Measurements from ENCODE around the gene ZNF280B. TPM values are rescaled to one million over a fixed set of nuclear protein-coding genes. Genes with fewer than 3 reads are reported as not detected.

Gene ZNF280B
- polyA plus RNA-seq, 1 of the 3 experiments (the other 2 are of a cell fraction): 0.82 TPM

DNA sequence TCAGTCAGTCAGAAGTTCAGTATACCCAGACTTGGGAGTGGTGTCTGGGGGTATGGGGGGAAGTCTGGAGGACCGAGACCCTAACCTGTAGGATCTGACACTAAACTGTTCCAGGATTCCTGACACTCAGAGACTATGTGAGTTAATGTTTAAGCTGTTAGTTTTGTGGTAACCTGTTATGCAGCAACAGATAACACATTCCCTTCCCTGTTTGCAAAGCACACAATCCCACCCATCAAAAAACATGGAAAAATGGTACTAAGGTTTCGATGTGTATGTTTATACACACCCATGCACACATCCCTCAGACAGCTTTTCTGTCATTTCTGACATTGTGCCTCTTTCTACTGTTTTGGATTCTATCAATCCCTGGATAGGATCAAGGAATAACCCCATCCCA lies 27.6 kb downstream of the ZNF280B start:
- Histone ChIP-seq H3K27ac (ENCODE audit: low read depth in 2 of 2, low read length in 1 of 2) (no peak overlapping the region), H3K9me2 (no peaks in the 10 kb centered on the region), H3K4me3 (ENCODE audit: low read depth in 2 of 2, low read length in 1 of 2) (no peak overlapping the region), H3K9me3 (no peaks in the 10 kb centered on the region), H3K27me3 (ENCODE audit: insufficient read depth) (no peaks in the 10 kb centered on the region), H3K36me3 (replicated peaks in 1 of 2; ENCODE audit: control insufficient read depth in 1 of 2, insufficient read depth in 2 of 2, low read length in 1 of 2) (no peaks in the 10 kb centered on the region), H4K20me1 (ENCODE audit: insufficient read depth) (no peaks in the 10 kb centered on the region), H3K4me2 (no peak overlapping the region), H3F3A (replicated peaks; ENCODE audit: insufficient read depth) (no peaks in the 10 kb centered on the region), H3K9ac (no peak overlapping the region), H2AFZ (ENCODE audit: low read depth) (no peak overlapping the region), H3K4me1 (ENCODE audit: control insufficient read depth in 1 of 2, insufficient read depth in 2 of 2, low read depth in 1 of 2, low read length in 1 of 2) (no peaks in the 10 kb centered on the region), H3K79me2 (ENCODE audit: insufficient read depth) (no peaks in the 10 kb centered on the region)
- CTCF ChIA-PET: interaction anchor here (1.0 to 3.3 kb wide), 3 partner anchors 17 to 96 kb away, joined by 4 to 11 read pairs (median 6); partner anchors contain the start of gene ZNF280B
- WGBS (ENCODE audit: low lambda C conversion rate): 46% methylated on average over 2 of the region's 2 CpGs
- no peak for DNase-seq
- TF ChIP-seq JUND (IDR thresholded peaks at IDR 0.05) (no peak), RAD21 (IDR thresholded peaks at IDR 0.05; ENCODE audit: low read length) (no peak), ELF1 (IDR thresholded peaks at IDR 0.05) (no peak), FOSL2 (IDR thresholded peaks at IDR 0.05; ENCODE audit: borderline replicate concordance, low read depth) (no peak)
- TF ChIP-seq, protein P1, sequence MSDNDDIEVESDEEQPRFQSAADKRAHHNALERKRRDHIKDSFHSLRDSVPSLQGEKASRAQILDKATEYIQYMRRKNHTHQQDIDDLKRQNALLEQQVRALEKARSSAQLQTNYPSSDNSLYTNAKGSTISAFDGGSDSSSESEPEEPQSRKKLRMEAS (IDR thresholded peaks at IDR 0.05; ENCODE audit: low read depth): no peak
- POLR2A ChIA-PET: no interaction called here

DNA sequence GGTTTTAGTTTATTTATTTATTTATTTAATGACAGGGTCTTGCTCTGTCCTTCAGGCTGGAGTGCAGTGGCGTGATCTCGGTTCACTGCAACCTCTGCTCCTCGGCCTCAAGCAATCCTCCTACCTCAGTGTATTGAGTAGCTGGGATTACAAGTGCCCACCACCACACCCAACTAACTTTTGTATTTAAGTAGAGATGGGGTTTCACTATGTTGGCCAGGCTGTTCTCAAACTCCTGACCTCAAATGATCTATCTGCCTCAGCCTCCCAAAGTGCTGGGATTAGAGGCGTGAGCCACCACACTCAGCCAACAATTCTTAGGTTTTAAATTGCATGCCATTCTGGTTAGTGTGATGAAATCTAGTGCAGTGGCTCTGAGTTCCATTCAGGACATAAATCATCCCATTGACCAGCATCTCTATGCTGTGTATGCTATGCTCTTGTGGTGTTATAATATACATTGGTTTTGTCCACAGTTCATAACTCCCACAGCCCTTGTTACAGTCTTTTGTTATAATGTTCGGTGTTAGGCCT lies 28.5 kb downstream of the ZNF280B start:
- ChIA-PET CTCF (interaction anchor here (1.6 to 3.3 kb wide), 2 partner anchors 16 kb away, joined by 9 to 11 read pairs; no protein-coding TSS in a partner anchor), POLR2A (no interaction called here)
- no peaks in the 10 kb centered on the region for H4K20me1 ChIP-seq (ENCODE audit: insufficient read depth)
- DNase-seq: no peak
- H3K4me1 ChIP-seq (ENCODE audit: control insufficient read depth in 1 of 2, insufficient read depth in 2 of 2, low read depth in 1 of 2, low read length in 1 of 2): no peaks in the 10 kb centered on the region
- no peaks in the 10 kb centered on the region for H3K79me2 ChIP-seq (ENCODE audit: insufficient read depth)
- H3K4me2 ChIP-seq: no peak overlapping the region
- no peaks in the 10 kb centered on the region for H3K9me2 ChIP-seq
- no peak overlapping the region for H3K27ac ChIP-seq (ENCODE audit: low read depth in 2 of 2, low read length in 1 of 2)
- no peaks in the 10 kb centered on the region for H3K27me3 ChIP-seq (ENCODE audit: insufficient read depth)
- H3K36me3 ChIP-seq (replicated peaks in 1 of 2; ENCODE audit: control insufficient read depth in 1 of 2, insufficient read depth in 2 of 2, low read length in 1 of 2): no peaks in the 10 kb centered on the region
- H3F3A ChIP-seq (replicated peaks; ENCODE audit: insufficient read depth): no peaks in the 10 kb centered on the region
- WGBS (ENCODE audit: low lambda C conversion rate): 88% methylated on average over 5 of the region's 5 CpGs
- no peak overlapping the region for H3K9ac ChIP-seq
- no peak overlapping the region for H3K4me3 ChIP-seq (ENCODE audit: low read depth in 2 of 2, low read length in 1 of 2)
- H2AFZ ChIP-seq (ENCODE audit: low read depth): no peak overlapping the region
- H3K9me3 ChIP-seq: no peaks in the 10 kb centered on the region
- TF ChIP-seq NRF1 (IDR thresholded peaks at IDR 0.05; ENCODE audit: low read depth, low read length): no peak
- no peak for TF ChIP-seq FOXJ3 (CRISPR knock-in tag; IDR thresholded peaks at IDR 0.05)
- TF ChIP-seq TEAD4 (IDR thresholded peaks at IDR 0.05; ENCODE audit: borderline replicate concordance, insufficient read depth): no peak
- TF ChIP-seq, protein P2, sequence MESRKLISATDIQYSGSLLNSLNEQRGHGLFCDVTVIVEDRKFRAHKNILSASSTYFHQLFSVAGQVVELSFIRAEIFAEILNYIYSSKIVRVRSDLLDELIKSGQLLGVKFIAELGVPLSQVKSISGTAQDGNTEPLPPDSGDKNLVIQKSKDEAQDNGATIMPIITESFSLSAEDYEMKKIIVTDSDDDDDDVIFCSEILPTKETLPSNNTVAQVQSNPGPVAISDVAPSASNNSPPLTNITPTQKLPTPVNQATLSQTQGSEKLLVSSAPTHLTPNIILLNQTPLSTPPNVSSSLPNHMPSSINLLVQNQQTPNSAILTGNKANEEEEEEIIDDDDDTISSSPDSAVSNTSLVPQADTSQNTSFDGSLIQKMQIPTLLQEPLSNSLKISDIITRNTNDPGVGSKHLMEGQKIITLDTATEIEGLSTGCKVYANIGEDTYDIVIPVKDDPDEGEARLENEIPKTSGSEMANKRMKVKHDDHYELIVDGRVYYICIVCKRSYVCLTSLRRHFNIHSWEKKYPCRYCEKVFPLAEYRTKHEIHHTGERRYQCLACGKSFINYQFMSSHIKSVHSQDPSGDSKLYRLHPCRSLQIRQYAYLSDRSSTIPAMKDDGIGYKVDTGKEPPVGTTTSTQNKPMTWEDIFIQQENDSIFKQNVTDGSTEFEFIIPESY (IDR thresholded peaks at IDR 0.05; ENCODE audit: borderline replicate concordance, low read depth): no peak
- TF ChIP-seq CHD2 (IDR thresholded peaks at IDR 0.05; ENCODE audit: low read length, partially characterized antibody): no peak
- no peak for TF ChIP-seq GATA2 (CRISPR knock-in tag; IDR thresholded peaks at IDR 0.05)
- TF ChIP-seq FOXM1 (IDR thresholded peaks at IDR 0.05; ENCODE audit: low read depth): no peak
- TF ChIP-seq, protein P3, sequence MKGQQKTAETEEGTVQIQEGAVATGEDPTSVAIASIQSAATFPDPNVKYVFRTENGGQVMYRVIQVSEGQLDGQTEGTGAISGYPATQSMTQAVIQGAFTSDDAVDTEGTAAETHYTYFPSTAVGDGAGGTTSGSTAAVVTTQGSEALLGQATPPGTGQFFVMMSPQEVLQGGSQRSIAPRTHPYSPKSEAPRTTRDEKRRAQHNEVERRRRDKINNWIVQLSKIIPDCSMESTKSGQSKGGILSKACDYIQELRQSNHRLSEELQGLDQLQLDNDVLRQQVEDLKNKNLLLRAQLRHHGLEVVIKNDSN (IDR thresholded peaks at IDR 0.05; ENCODE audit: borderline replicate concordance, low read depth): no peak
- TF ChIP-seq, protein P4, sequence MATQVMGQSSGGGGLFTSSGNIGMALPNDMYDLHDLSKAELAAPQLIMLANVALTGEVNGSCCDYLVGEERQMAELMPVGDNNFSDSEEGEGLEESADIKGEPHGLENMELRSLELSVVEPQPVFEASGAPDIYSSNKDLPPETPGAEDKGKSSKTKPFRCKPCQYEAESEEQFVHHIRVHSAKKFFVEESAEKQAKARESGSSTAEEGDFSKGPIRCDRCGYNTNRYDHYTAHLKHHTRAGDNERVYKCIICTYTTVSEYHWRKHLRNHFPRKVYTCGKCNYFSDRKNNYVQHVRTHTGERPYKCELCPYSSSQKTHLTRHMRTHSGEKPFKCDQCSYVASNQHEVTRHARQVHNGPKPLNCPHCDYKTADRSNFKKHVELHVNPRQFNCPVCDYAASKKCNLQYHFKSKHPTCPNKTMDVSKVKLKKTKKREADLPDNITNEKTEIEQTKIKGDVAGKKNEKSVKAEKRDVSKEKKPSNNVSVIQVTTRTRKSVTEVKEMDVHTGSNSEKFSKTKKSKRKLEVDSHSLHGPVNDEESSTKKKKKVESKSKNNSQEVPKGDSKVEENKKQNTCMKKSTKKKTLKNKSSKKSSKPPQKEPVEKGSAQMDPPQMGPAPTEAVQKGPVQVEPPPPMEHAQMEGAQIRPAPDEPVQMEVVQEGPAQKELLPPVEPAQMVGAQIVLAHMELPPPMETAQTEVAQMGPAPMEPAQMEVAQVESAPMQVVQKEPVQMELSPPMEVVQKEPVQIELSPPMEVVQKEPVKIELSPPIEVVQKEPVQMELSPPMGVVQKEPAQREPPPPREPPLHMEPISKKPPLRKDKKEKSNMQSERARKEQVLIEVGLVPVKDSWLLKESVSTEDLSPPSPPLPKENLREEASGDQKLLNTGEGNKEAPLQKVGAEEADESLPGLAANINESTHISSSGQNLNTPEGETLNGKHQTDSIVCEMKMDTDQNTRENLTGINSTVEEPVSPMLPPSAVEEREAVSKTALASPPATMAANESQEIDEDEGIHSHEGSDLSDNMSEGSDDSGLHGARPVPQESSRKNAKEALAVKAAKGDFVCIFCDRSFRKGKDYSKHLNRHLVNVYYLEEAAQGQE (IDR thresholded peaks at IDR 0.05; ENCODE audit: low read depth, low read length): no peak
- no peak for TF ChIP-seq RAD21 (IDR thresholded peaks at IDR 0.05; ENCODE audit: low read length)
- TF ChIP-seq GABPA (IDR thresholded peaks at IDR 0.05; ENCODE audit: low read depth): no peak
- TF ChIP-seq RXRA (IDR thresholded peaks at IDR 0.05; ENCODE audit: borderline replicate concordance, low read depth): no peak
- TF ChIP-seq NFIC (IDR thresholded peaks at IDR 0.05; ENCODE audit: borderline replicate concordance): no peak
- TF ChIP-seq, protein P5, sequence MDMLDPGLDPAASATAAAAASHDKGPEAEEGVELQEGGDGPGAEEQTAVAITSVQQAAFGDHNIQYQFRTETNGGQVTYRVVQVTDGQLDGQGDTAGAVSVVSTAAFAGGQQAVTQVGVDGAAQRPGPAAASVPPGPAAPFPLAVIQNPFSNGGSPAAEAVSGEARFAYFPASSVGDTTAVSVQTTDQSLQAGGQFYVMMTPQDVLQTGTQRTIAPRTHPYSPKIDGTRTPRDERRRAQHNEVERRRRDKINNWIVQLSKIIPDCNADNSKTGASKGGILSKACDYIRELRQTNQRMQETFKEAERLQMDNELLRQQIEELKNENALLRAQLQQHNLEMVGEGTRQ (IDR thresholded peaks at IDR 0.05; ENCODE audit: borderline replicate concordance, low read depth, low read length): no peak
- TF ChIP-seq EZH2phosphoT487 (IDR thresholded peaks at IDR 0.05; ENCODE audit: borderline replicate concordance, low read depth): no peak
- TF ChIP-seq TAF1 (IDR thresholded peaks at IDR 0.05; ENCODE audit: borderline replicate concordance, low read depth, low read length): no peak

Measured in SK-N-SH (cell line).